Small intestine (tissue), 7 donors: ENCODE measurements around the gene BMP10. TPM values are rescaled to one million over a fixed set of nuclear protein-coding genes. Genes with fewer than 3 reads are reported as not detected.
"Not testable (repeated sequence)": the region's sequence is repeated elsewhere in the genome, so short reads cannot be mapped to it uniquely, and the experiment has no call there.

ENCODE experiments used
- DNase-seq, 2 donors: peaks; one replicate each; pipeline versions ENCODE4 v3.0.0 to v3.0.0-alpha.2; 2013
- FAIRE-seq: peaks from 2 replicates; lab custom pipeline; 2012; peaks lifted over from hg19 to GRCh38; lab: Jason Lieb, UNC
- H3K27ac ChIP-seq, 3 donors: one replicate each; pipeline ENCODE4 v1.5.1; 2013; ENCODE audit warnings: low read length in 2 of 3, mild to moderate bottlenecking in 2 of 3, control low read depth in 1 of 3, inconsistent platforms in 1 of 3, low read depth in 1 of 3, moderate library complexity in 1 of 3
- H3K27me3 ChIP-seq, 3 donors: one replicate each; pipeline ENCODE4 v1.6.1; 2013; ENCODE audit warnings: low read length in 3 of 3, inconsistent platforms in 1 of 3; ENCODE audit not compliant: control insufficient read depth in 3 of 3, insufficient read depth in 3 of 3
- H3K36me3 ChIP-seq, 3 donors: one replicate each; pipeline ENCODE4 v1.6.1; 2013; ENCODE audit warnings: low read length in 3 of 3, inconsistent platforms in 1 of 3, low read depth in 1 of 3, mild to moderate bottlenecking in 1 of 3, moderate library complexity in 1 of 3; ENCODE audit not compliant: control insufficient read depth in 3 of 3, insufficient read depth in 2 of 3
- H3K4me1 ChIP-seq, 3 donors: one replicate each; pipeline ENCODE4 v1.6.1; 2013; ENCODE audit warnings: low read length in 2 of 3, inconsistent platforms in 1 of 3, low read depth in 1 of 3, mild to moderate bottlenecking in 1 of 3, moderate library complexity in 1 of 3; ENCODE audit not compliant: control insufficient read depth in 3 of 3, insufficient read depth in 2 of 3
- H3K4me3 ChIP-seq, 3 donors: one replicate each; pipeline ENCODE4 v1.5.1; 2013; ENCODE audit warnings: low read length in 3 of 3, control low read depth in 1 of 3, inconsistent platforms in 1 of 3, low read depth in 1 of 3, mild to moderate bottlenecking in 1 of 3, moderate library complexity in 1 of 3
- H3K9me3 ChIP-seq, 2 donors: one replicate each; pipeline ENCODE4 v1.6.1; 2013; ENCODE audit warnings: low read depth in 1 of 2, low read length in 1 of 2; ENCODE audit not compliant: control insufficient read depth in 2 of 2, insufficient read depth in 1 of 2
- WGBS, 3 donors: extraction: QIAGEN DNeasy Blood & Tissue Kit; methylation state at CpG; one replicate each; pipeline ENCODE4 v1.1.7; 2013; 5-methylcytosine and 5-hydroxymethylcytosine counted together
- polyA plus RNA-seq, 4 donors: library from polyadenylated mRNA; stranded (reverse) in 3 of 4; unstranded in 1 of 4; fragments of 200-250 nt in 3 of 4; fragments of 120-200 nt in 1 of 4; gene quantifications; one replicate each; pipeline versions ENCODE4 v1.2.1 to v1.2.3, GENCODE V29; 2013
- donor health status: healthy with polysubstance abuse.
- donor health status: control.
- donor health status: control.
- donor health status: Bipolar disorder and iron deficiency.
- donor health status: healthy.

Gene BMP10
- polyA plus RNA-seq, 4 donors, result not detected

DNA sequence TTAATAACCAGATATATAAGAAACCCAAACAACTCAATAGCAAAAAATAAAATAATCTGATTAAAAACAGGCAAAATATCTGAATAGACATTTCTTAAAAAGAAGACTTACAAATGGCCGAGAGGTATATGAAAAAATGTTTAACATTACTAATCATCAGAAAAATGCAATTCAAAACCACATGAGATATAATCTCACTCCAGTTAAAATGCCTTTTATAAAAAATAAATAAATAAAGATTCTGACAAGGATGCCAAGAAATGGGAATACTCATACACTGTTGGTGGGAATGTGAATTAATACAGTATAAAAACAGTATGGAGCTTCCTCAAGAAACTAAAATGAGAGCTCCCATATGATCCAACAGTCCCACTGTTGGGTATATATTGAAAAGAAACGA, 33.9 kb upstream of the BMP10 start:
- Histone ChIP-seq H3K27ac (no peak overlapping the region), H3K4me1 (peaks cover 0 to 7% (median 0%) of the 10 kb centered on the region in 3 donors), H3K27me3 (no peaks in the 10 kb centered on the region), H3K36me3 (no peaks in the 10 kb centered on the region), H3K4me3 (no peak overlapping the region), H3K9me3 (peaks cover 0 to 11% of the 10 kb centered on the region in 2 donors)
- WGBS, 3 donors, result 89 to 99% (median 92%) methylated on average over 2 of the region's 2 CpGs
- DNase-seq (no peak), FAIRE-seq (no peak)

DNA sequence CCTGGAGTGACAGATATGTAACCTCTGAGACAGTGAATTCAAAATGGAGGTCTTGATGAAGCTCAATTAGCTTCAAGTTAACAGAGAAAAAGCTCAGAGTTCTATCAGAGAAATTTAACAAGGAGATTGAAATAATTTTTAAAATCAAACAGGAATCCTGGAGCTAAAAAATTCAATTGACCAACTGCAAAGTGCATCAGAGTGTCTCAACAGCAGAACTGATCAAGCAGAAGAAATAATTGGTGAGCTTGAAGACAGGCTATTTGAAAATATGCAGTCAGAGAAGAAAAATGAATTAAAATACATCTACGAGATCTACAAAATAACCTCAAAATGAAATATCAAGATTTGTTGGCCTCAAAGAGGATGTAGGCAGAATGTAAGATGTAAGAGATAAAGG, 30.4 kb upstream of the BMP10 start:
- H3K36me3 ChIP-seq, result no peaks in the 10 kb centered on the region
- no peak overlapping the region for H3K27ac ChIP-seq
- FAIRE-seq, result no peak
- H3K4me3 ChIP-seq, result no peak overlapping the region
- no peaks in the 10 kb centered on the region for H3K27me3 ChIP-seq
- peaks cover 0 to 11% of the 10 kb centered on the region in 2 donors for H3K9me3 ChIP-seq
- no peaks in the 10 kb centered on the region for H3K4me1 ChIP-seq
- WGBS, 3 donors, result 83 to 96% (median 89%) methylated on average over 1 of the region's 1 CpG
- DNase-seq, result no peak

DNA sequence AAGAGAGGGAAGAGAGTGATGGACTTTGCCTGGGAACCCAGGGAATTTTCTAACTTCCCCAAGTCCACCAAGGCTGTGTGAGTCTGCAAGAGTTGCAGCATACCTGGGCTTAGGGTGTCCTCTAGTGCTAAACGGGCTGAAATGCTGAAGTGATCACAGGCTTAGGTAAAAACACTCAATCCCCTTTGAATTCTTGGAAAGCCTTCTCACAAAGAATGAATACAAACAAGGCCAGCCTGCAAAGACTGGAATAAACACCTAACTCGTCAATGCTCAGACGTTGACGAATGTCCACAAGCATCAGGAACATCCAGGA, 30.0 kb upstream of the BMP10 start:
- no peak overlapping the region for H3K27ac ChIP-seq
- FAIRE-seq, result no peak

DNA sequence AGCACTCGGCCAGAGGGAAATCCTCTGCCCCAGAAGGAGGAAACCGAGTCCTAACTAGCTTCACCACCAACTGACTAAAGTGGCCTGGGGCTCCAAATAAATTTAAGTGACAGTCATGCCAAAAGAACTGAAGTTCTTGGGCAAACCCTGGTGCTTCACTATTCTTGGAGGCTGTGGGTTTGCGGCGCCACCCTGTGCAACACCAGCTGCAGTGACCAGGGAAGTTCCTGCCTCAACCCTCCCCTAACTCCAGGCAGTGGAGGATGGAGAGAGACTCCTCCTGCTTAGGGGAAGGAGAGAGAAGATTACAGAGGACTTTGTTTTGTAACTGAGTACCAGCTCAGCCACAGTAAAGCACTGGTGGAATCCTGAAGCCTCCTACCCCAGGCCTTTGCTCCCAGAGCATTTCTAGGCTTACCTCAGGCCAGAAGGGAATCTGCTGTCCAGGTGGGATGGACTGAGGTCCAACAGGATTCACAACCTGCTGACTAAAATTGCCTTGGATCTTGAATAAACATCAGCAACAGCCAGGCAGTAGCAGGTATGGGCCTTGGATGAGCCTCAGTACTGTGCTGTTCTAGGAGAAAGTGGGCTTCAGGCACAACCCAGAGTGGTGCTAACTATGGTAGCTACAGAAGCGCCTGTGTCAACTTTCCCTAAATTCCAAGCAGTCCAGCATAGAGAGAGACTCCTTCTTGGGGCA, 29.4 kb upstream of the BMP10 start:
- Histone ChIP-seq H3K4me1 (no peaks in the 10 kb centered on the region), H3K9me3 (peaks cover 0 to 11% of the 10 kb centered on the region in 2 donors), H3K27me3 (no peaks in the 10 kb centered on the region), H3K4me3 (no peak overlapping the region), H3K36me3 (no peaks in the 10 kb centered on the region), H3K27ac (no peak overlapping the region)
- FAIRE-seq (no peak), DNase-seq (no peak)
- WGBS, 3 donors, result 91 to 95% (median 92%) methylated on average over 5 of the region's 5 CpGs

More for the DNA sequence above, 30.0 kb upstream of the BMP10 start:
- no peaks in the 10 kb centered on the region for H3K4me1 ChIP-seq
- no peaks in the 10 kb centered on the region for H3K36me3 ChIP-seq
- H3K9me3 ChIP-seq, result peaks cover 0 to 11% of the 10 kb centered on the region in 2 donors
- no peak for DNase-seq
- WGBS, 3 donors, result 76 to 86% (median 80%) methylated on average over 4 of the region's 4 CpGs
- no peak overlapping the region for H3K4me3 ChIP-seq
- H3K27me3 ChIP-seq, result no peaks in the 10 kb centered on the region

DNA sequence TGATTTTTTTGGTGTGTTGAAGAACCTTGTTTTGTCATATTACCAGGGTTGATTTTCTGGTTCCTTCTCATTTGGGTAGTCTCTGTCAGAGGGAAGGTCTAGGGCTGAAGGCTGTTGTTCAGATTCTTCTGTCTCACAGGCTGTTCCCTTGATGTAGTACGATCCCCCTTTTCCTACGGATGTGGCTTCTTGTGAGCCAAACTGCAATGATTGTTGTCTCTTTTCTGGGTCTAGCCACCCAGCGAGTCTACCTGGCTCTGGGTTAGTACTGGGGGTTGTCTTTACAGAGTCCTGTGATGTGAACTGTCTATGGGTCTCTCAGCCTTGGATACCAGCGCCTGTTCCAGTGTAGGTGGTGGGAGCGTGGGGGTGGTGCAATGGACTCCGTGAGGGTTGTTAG, 24.8 kb upstream of the BMP10 start:
- WGBS, 3 donors, result 91 to 95% (median 92%) methylated on average over 6 of the region's 6 CpGs
- H3K27me3 ChIP-seq, H3K4me3 ChIP-seq, H3K36me3 ChIP-seq, H3K9me3 ChIP-seq, H3K27ac ChIP-seq, FAIRE-seq, H3K4me1 ChIP-seq, DNase-seq: not testable (repeated sequence)

DNA sequence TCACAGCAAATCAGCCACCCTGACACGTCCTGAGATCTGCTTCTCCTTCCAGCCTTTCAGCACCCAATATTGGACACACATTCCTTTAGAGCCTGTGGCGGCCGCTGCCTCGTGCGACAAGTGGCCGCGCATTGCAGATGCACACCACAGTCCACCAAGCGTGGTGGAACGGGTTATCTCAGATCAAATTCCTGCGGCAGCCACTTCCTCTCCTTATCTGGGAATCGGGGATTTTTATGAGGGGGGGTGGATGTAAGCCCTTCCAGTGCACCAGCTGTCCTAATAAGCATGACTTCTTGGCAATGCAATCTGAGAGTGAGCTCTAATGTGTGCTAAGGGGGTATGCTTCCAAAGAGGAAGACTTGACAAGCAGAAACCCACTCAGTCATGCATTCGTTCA, 18.3 kb upstream of the BMP10 start:
- Histone ChIP-seq H3K9me3 (no peaks in the 10 kb centered on the region), H3K4me3 (no peak overlapping the region), H3K4me1 (no peaks in the 10 kb centered on the region), H3K27me3 (no peaks in the 10 kb centered on the region), H3K27ac (no peak overlapping the region), H3K36me3 (no peaks in the 10 kb centered on the region)
- 64 to 79% (median 76%) methylated on average over 12 of the region's 12 CpGs for WGBS, 3 donors
- no peak for FAIRE-seq
- no peak for DNase-seq

DNA sequence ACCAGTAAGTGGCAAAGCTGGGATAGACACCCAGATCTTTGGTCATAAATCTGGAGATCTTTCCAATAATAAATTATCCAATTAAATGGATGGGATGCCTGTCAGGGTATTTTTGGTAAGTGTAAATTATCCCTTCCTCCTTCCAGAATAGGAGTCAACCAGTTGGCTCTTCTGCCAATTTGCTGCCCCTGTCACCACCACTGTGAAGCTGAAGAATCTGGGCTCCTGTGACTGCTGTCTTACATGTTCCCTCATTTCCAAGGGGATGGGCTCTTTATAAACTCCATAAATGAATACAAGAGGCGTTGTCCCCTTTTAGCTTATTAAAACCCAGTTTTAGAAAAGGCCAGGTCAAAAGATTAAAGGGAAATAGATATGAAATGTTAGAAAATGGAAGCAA, 17.8 kb upstream of the BMP10 start:
- Histone ChIP-seq H3K4me1 (no peaks in the 10 kb centered on the region), H3K4me3 (no peak overlapping the region), H3K27ac (no peak overlapping the region), H3K27me3 (no peaks in the 10 kb centered on the region), H3K36me3 (no peaks in the 10 kb centered on the region), H3K9me3 (no peaks in the 10 kb centered on the region)
- DNase-seq (no peak), FAIRE-seq (no peak)
- 91 to 96% (median 94%) methylated on average over 1 of the region's 1 CpG for WGBS, 3 donors

DNA sequence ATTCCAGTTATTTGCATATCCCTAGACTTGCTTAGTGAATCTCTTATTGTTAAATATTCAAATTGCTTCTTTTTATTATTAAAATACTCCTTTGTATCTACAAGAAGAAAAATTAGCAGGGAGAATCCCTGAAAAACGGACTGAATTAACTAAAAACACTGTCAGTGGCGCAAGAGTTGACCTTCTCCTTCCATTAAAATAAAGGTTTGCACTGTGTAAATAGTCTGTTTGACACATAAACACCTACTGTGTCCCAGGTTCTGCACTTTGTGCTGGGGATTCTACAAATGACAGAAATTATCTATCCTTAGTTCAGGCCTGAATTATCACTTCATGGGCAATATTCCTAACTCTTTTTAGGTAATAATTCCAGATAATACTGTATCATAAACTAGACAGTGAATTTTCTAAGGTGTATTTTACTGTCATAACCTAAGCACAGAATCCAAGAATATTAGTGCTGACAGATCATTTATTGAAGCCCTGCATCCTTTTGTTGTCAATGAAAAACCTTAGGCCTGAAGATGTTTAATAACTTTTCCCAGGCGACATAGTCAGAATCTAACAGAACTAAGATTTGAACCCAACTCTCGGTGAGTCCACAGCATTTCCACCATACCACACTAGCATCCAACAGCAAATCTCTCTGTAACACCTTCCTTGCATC, 17.0 kb upstream of the BMP10 start:
- H3K27ac ChIP-seq, result no peak overlapping the region

DNA sequence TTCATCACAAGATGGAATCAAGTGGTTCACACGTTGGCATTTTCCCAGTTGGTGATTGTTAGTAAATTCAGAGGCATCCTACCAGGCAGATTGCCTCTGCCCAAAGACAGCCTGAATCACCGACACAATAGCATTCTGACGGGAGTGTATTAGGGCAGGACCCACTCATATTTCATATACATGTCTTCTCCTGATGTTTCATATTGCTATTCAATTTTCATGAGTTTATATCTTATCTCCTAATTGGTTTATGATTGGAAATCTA, 14.5 kb upstream of the BMP10 start:
- Histone ChIP-seq H3K4me1 (no peaks in the 10 kb centered on the region), H3K27me3 (no peaks in the 10 kb centered on the region), H3K4me3 (no peak overlapping the region), H3K9me3 (no peaks in the 10 kb centered on the region), H3K36me3 (no peaks in the 10 kb centered on the region), H3K27ac (no peak overlapping the region)
- 63 to 77% (median 69%) methylated on average over 3 of the region's 3 CpGs for WGBS, 3 donors
- FAIRE-seq, result no peak
- DNase-seq, result no peak

More for the DNA sequence above, 17.0 kb upstream of the BMP10 start:
- FAIRE-seq (no peak), DNase-seq (no peak)
- H3K27me3 ChIP-seq, result no peaks in the 10 kb centered on the region
- no peaks in the 10 kb centered on the region for H3K4me1 ChIP-seq
- H3K4me3 ChIP-seq, result no peak overlapping the region
- no peaks in the 10 kb centered on the region for H3K36me3 ChIP-seq
- WGBS, 3 donors, result 80 to 85% (median 81%) methylated on average over 4 of the region's 4 CpGs
- H3K9me3 ChIP-seq, result no peaks in the 10 kb centered on the region
